ENCODE data around the gene TOP3B. TPM values are rescaled to one million over a fixed set of nuclear protein-coding genes. Genes with fewer than 3 reads are reported as not detected.

The TOP3B gene
- total RNA-seq, 2 experiments from 2014 or later, result 82.6 to 98.7 TPM

- ChIA-PET POLR2A (no interaction called here), CTCF (ENCODE audit: unreplicated experiment) (no interaction called here)
- Histone ChIP-seq H3K9me3 (ENCODE audit: low read length) (no peaks in the 10 kb centered on the region), H2AFZ (ENCODE audit: low read length) (no peak overlapping the region), H3K4me2 (ENCODE audit: low read length) (no peak overlapping the region), H3K9me2 (ENCODE audit: insufficient read depth, low read length) (no peaks in the 10 kb centered on the region), H3K36me3 (ENCODE audit: insufficient read depth, low read length) (peaks cover 30% of the 10 kb centered on the region; the same call in 1 of the 2 replicates), H3K4me1 (ENCODE audit: insufficient read depth, low read length, poor library complexity, severe bottlenecking) (no peaks in the 10 kb centered on the region), H3K4me3 (ENCODE audit: low read depth, low read length, poor library complexity, severe bottlenecking) (no peak overlapping the region), H3K79me2 (ENCODE audit: insufficient read depth, low read depth, low read length) (no peaks in the 10 kb centered on the region), H3K27ac (ENCODE audit: low read depth, low read length, poor library complexity, severe bottlenecking) (no peak overlapping the region), H4K20me1 (ENCODE audit: insufficient read depth, low read length) (no peaks in the 10 kb centered on the region)
- TF ChIP-seq CTCF (conservative IDR thresholded peaks at IDR 0.05; ENCODE audit: low read length), result no peak
- no peak for TF ChIP-seq EZH2phosphoT487 (IDR thresholded peaks at IDR 0.05; ENCODE audit: borderline replicate concordance, low read depth, low read length)
- intact Hi-C loops (cut with micrococcal nuclease; ENCODE audit: unreplicated experiment), result no loop called here
- BruUV-seq (replicated peaks), result no TSS peak
- no peak for DNase-seq (ENCODE audit: low spot score)
Measured at GRCh38 chr22:21990445-21991303, 8.1 kb upstream of the TOP3B start.

- H3K36me3 ChIP-seq (ENCODE audit: insufficient read depth, low read length), result peaks cover 23% of the 10 kb centered on the region; the same call in 1 of the 2 replicates
- no peak for DNase-seq (ENCODE audit: low spot score)
- H3K9me2 ChIP-seq (ENCODE audit: insufficient read depth, low read length), result no peaks in the 10 kb centered on the region
- H3K27ac ChIP-seq (ENCODE audit: low read depth, low read length, poor library complexity, severe bottlenecking), result no peak overlapping the region
- no peaks in the 10 kb centered on the region for H3K9me3 ChIP-seq (ENCODE audit: low read length)
- H3K4me2 ChIP-seq (ENCODE audit: low read length), result no peak overlapping the region
- intact Hi-C loops (cut with micrococcal nuclease; ENCODE audit: unreplicated experiment), result no loop called here
- H3K4me1 ChIP-seq (ENCODE audit: insufficient read depth, low read length, poor library complexity, severe bottlenecking), result no peaks in the 10 kb centered on the region
- H3K79me2 ChIP-seq (ENCODE audit: insufficient read depth, low read depth, low read length), result no peaks in the 10 kb centered on the region
- BruUV-seq (replicated peaks), result no TSS peak
- ChIA-PET CTCF (ENCODE audit: unreplicated experiment) (no interaction called here), POLR2A (no interaction called here)
- TF ChIP-seq CTCF (conservative IDR thresholded peaks at IDR 0.05; ENCODE audit: low read length) (no peak), EZH2phosphoT487 (IDR thresholded peaks at IDR 0.05; ENCODE audit: borderline replicate concordance, low read depth, low read length) (no peak)
- H2AFZ ChIP-seq (ENCODE audit: low read length), result no peak overlapping the region
- no peak overlapping the region for H3K4me3 ChIP-seq (ENCODE audit: low read depth, low read length, poor library complexity, severe bottlenecking)
- H4K20me1 ChIP-seq (ENCODE audit: insufficient read depth, low read length), result no peaks in the 10 kb centered on the region
Measured at GRCh38 chr22:21989049-21989448, 6.5 kb upstream of the TOP3B start.

GRCh38 chr22:21985214-21985613 lies 2.6 kb upstream of the TOP3B start:
- Histone ChIP-seq H4K20me1 (ENCODE audit: insufficient read depth, low read length) (peaks cover 4% of the 10 kb centered on the region; the same call in 1 of the 2 replicates), H3K27ac (ENCODE audit: low read depth, low read length, poor library complexity, severe bottlenecking) (no peak overlapping the region), H3K9me3 (ENCODE audit: low read length) (no peaks in the 10 kb centered on the region), H3K4me1 (ENCODE audit: insufficient read depth, low read length, poor library complexity, severe bottlenecking) (peaks cover 14% of the 10 kb centered on the region), H3K79me2 (ENCODE audit: insufficient read depth, low read depth, low read length) (peaks cover 21% of the 10 kb centered on the region), H3K36me3 (ENCODE audit: insufficient read depth, low read length) (0 out of 2 replicates have a peak, but pooled peaks cover under 1% of the 10 kb centered on the region), H2AFZ (ENCODE audit: low read length) (no peak overlapping the region), H3K4me3 (ENCODE audit: low read depth, low read length, poor library complexity, severe bottlenecking) (no peak overlapping the region), H3K4me2 (ENCODE audit: low read length) (no peak overlapping the region), H3K9me2 (ENCODE audit: insufficient read depth, low read length) (no peaks in the 10 kb centered on the region)
- intact Hi-C loops (cut with micrococcal nuclease; ENCODE audit: unreplicated experiment), result no loop called here
- ChIA-PET POLR2A (interaction anchor here (0.7 kb wide), 1 partner anchor 8 kb away, joined by 7 read pairs; no protein-coding TSS in a partner anchor), CTCF (ENCODE audit: unreplicated experiment) (no interaction called here)
- BruUV-seq (replicated peaks), result no TSS peak
- no peak for DNase-seq (ENCODE audit: low spot score)
- TF ChIP-seq CTCF (conservative IDR thresholded peaks at IDR 0.05; ENCODE audit: low read length) (0 out of 2 replicates have a peak, but pooled peaks have one; percentile 7), EZH2phosphoT487 (IDR thresholded peaks at IDR 0.05; ENCODE audit: borderline replicate concordance, low read depth, low read length) (no peak)
